ENCODE results near the gene HOXD10.
A peak's percentile ranks its signal among the peaks of the same experiment; 100 is the strongest.

HOXD10 gene

DNA sequence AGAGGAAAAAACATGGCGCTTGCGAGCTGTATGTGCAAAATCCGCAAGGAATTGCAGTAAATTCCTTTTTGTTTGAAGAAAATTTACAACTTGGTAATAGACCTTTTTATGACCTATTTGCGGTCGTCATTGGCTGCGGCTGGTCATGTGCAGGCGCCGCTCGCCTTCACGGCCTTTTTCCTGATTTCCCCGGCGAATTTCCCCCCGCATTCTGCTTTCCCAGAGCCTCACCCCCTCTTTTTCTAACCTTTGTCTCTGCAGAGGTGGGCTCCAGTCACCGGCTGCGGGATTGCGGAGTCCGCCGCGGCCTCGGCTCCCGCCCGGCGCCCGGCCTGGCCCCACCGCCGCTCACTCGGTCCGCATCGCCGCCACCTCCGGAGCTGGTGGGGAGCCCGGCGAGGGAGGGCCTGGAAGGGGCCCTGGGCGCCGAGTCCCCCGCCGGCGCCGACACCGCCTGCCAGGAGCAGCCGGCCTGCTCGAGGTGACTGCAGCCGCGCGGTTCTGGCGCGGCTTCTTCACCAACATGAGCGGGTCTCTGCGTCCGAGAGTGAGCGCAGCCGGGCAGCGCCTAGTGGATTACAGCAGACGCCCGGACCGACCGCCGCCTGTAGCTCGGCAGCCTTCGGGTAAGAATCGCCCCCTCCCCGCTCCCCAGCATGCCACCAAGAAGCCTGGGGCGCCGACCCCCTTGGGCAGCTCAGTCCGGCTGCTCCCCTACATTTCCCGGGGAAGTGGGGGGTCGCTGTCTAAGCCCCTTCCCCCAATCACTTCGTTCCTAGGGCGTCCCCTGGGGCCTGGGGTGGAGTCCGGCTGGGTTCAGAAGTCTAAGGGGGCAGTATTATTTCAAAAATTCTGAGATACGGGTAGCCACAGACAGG lies 20.0 kb downstream of the HOXD10 start:
- peak; percentile 63 for DNase-seq (ENCODE audit: low spot score)

DNA sequence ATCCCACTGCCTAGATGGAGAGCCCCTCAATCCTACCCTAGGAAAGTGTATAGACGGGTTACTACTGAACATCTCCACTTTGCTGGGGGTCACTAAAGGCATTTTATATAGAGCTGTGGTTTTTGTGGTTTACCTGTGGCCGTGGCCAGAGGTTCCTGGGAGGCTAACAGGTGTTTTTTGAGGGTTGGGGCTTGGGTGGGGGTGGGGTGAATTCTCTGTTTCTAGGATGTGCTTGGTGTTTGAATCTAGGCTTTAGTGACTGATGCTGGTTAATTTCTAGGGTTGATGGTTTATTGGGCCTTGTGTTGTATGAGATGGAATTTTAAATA lies 20.6 kb downstream of the HOXD10 start:
- DNase-seq (ENCODE audit: low spot score): no peak

DNA sequence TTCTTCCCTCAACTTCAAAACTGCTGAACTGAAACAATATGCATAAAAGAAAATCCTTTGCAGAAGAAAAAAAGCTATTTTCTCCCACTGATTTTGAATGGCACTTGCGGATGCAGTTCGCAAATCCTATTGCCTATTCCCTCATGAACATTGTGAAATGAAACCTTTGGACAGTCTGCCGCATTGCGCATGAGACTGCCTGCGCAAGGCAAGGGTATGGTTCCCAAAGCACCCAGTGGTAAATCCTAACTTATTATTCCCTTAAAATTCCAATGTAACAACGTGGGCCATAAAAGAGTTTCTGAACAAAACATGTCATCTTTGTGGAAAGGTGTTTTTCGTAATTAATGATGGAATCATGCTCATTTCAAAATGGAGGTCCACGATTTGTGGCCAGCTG lies 21.3 kb downstream of the HOXD10 start:
- DNase-seq (ENCODE audit: low spot score): no peak

DNA sequence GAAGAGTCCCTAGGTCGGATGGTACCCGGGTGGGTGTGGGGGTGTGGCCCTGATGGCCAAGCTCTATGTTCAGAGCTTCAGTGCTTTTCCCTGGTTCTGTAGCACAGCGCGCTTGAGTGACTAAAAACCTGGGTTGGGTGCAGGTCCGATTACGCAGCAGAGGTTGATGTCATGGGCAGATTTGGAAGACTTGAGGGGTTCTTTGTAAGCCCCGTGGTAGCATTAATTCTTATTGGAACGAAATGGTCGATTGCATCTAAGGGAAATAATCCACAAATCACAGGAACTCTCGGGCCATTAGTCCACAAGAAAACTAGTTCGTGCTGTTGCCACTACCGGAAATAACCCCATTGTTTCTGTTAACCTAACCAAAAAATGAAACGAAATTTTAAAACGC lies 21.9 kb downstream of the HOXD10 start:
- DNase-seq (ENCODE audit: low spot score): no peak

DNA sequence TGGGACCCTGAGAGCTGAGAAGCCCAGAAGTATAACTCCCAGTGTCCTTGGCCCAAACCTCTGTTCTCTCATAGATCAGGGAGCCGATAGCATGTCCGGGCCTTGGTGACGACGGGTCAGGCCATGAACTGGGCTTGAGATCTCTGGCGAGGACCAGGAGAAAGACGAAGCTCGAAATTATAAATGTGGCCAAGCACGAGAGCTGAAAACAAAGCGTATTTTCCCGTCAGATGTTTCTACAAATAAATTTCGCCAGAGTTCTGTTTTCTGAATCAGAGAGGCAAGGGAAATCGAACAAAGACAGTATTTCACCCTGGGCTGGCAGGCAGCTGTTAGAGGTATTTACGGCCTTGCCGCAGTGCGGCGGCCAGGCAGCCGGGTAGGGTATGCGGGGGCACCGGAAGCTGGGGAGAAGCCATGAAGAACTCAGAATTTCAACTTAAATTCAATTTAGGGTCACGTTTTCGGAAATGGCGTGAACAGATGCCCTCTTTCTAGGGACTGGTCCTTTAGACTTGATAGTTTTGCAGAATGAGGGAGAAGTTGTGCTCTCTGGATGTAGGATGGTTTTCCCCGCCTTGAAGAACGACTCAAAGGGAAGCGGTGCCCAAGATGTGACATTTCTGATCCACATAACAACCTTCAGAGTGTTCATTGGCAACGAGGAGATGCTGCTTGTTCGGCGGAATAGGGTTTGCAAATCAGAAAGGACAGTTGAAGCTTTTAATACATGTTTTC lies 22.5 kb downstream of the HOXD10 start:
- no peak for DNase-seq (ENCODE audit: low spot score)

DNA sequence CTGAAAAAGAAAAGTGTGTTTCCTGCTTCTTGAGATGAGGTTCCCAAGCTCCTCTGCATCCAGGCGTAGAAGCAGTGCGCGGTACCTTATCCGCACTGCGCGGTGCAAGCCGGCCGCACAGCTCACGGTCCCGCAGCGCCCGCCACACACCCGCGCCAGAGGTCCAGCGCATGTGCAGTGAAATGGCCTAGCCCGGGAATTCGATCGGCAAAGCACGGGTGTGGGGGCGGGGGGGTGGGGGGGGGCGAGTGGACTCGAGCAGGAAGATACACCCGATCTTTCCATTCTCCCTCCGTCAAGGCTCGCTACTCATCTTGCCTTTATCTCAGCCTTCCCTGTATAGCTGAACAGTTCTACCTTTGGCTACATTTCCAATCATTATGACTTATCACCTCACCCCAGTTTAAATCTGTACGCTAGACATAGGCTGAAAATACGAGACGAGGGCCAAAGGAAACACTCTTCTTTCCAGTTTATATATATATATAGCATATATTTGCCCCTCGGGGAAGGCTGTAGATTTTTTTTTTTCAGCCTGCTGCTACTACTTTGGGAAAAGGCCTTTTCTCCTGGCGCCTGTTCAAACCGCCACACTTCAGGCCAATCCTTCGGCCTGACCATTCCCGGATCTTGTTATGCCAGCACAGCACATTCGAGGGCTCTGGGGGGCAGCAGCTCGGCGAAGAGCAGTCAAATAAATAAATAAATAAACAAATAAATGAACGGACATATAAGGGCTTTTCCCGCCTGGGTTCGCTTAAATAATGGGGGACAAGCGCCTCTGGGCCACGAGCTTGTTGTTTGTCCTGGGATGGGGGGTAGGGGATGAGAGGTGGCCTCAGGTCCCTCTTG lies 23.3 kb downstream of the HOXD10 start:
- DNase-seq (ENCODE audit: low spot score): no peak

DNA sequence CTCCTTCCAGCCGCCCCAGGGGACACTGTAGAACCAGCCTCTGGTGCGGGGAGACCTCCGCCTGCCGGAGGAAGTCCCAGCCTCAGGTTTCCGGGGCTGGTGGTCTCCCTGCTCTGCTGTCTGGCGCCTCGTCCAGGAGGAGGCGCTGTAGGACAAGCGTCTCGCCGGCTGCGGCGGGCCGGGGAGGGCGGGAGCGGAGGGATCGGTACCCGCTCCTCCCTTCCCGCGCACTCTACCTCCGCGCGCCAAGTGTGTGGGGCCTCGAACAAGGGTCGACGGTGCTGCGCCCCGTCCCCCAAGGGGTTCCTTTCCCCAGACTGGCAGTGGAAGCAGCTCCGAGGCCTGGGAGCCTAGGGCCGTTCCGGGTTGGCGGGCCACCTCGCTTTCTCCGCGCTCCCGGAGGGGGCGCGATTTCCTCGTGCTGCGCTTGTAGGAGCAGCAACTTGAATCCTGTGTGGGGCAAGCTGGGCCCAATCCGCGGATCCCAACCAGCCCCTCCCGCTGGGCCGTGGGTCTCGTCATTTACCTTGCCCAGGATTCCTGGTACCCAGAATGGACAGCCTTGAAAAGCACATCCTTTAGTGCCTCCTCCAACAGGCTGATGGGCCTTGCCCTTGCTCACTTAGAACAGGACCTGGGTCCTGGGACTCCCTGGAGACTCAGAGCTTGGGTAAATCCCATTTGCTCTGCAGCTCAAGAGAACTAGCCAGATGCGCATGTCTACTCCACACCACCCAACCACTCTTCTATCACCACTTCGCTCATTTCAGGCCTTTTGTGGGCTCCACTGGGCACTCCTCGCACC lies 24.1 kb downstream of the HOXD10 start:
- peak; percentile 91 for DNase-seq (ENCODE audit: low spot score)

DNA sequence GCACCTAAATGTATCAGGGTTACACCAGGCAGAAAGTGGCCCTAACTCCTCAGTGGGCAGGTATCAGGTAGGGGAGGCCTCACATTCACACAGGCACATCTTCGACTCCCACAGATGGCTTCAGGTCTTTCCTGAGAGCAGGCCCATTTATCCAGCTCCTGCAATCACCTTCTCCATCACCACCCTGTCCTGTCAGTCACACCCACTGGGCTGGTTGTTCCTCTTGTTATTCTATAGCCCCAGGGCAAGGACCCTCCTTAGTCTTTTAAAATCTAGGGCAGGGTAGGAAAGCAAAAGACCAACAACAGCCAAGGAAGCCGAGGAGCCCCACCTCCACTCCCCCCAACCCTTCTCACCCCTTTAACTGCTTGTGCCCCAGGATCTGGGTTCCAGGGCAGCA lies 25.7 kb downstream of the HOXD10 start:
- DNase-seq (ENCODE audit: low spot score): no peak

DNA sequence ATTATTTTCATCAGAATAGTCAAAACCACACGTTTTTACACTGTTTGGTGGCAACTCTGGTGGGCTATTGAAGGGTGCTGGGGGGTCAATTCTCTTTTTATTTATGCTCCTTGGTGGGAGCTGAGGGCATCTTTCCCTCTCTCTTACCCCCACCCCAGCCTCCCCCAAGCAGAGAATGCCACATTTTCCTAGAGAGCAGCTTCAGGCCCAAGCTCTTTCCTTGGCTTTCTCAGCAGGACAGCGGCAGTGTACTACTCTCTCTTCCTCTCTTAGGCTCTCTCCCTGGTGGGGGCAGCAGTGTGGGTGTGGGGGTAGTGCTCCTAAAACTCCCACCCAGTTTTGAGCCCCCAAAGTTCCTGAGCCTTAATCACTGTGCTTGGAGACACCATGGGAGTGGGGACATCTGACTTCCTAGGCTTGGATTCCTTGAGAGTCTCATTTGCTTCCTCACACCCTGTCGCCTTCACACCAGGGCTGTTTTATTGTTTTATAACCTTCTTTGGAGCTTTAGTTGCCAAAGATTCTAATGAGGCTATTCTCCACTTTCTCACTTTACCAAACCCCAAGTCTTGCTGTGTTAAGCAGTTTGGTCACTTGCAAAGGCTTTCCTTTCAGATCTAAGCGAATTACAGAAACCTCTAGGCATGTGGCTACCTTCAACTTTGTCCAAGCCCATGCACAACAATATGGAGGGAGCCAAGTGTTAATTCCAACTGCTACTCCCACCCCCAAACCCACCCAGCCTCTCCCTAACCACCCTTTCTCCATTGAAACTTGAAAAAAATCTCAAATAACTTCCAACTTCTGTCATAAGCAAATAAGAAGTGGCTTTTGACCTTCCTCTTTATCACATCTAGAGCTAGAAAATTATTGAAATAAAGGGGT lies 28.7 kb downstream of the HOXD10 start:
- DNase-seq (ENCODE audit: low spot score): no peak

DNA sequence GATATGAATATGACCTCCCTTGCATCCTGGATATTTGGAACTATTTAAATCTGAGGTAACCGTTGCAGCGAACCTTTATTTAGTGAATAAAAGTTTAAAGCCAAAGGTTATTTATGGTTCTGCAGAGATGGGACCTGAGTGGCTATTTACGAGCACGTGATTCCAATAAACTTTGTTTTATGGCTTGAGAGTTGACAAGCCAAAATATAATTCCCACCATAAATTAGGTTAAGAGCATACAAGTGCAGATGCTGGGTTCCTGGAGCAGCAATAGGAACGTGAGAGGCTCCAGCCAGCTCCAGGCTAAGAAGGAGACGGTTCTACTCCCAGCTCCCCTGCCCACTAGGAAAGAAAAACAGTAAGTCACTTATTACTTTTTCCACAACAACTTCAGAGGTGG lies 29.5 kb downstream of the HOXD10 start:
- DNase-seq (ENCODE audit: low spot score): no peak

DNA sequence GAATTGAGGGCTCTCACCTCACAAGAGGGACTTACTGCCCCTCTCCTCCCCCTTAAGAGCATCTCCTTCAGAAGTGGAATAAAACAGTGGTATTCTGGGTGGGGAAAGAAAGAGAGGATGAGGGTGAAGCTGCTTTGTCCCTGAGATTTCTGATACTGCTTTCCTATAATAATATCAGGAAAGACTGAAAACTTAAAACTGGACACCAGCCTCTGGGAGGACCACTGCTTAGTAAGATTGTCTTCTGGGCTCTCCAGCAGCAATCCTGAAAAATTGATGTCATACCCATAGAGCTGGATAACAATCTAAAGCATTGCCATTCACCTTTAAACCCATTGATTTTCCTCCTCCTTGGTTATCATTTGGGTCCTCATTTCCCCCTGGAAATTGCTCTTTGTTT lies 30.1 kb downstream of the HOXD10 start:
- no peak for DNase-seq (ENCODE audit: low spot score)

DNA sequence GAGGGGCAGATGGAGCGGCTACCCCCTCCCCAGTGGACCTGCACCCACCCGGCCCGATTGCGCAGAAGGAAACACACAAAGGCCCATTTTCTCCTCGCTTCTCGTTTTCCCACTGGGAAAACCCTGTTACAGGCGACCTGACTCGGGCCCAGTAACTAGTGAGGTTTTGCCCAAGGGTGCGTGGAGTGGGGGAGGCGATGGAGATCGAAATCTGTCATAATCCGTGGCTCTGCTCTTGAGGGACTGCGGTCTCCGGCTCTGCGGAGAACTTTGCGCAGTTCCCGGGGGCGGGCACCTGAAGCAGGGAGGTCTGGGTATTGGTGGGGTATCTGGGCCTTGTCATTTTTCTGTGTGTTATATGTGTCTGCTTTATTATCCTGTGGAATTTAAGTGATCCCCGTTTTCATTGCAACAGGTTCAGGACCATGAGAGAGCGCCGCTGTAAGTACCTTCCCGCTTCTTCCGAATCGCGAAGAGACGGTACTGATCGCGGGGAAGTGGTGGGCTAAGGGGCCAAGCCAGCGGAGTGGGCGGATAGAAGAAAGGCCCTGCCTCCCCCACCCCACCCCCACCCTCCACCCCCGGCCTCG lies 30.7 kb downstream of the HOXD10 start:
- no peak for DNase-seq (ENCODE audit: low spot score)

DNA sequence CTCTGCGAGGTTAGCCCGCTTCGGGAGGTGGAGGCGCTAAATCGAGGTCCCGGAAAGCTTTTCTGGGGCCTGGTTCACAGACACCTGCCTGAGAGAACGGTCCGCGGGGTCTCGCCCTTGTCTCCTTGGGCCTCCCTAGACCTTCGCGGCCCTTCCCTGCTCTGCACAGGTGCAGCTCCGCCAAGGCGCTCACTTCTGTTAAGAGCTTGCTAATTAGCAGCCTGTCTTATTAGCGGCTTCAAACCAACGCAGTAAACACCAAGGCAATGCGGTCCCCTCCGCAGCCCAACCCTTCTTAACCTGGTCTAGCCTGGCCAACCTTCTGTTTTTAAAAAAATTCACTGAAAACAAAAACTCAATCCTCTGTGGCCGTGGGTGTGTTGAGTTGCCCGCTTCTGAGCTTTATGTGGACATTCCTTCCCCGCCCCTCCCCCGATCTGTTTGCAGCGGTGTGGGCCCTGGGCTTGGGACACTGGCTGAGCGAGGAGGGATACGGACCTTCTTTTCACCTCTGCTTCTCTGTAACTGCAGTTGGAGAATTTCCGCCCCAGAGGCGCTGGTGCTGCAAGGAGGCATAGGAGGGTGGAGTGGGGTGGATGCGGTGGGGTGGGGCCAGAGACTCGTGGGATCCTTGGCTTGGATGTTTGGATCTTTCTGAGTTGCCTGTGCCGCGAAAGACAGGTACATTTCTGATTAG lies 31.4 kb downstream of the HOXD10 start:
- DNase-seq (ENCODE audit: low spot score): no peak

DNA sequence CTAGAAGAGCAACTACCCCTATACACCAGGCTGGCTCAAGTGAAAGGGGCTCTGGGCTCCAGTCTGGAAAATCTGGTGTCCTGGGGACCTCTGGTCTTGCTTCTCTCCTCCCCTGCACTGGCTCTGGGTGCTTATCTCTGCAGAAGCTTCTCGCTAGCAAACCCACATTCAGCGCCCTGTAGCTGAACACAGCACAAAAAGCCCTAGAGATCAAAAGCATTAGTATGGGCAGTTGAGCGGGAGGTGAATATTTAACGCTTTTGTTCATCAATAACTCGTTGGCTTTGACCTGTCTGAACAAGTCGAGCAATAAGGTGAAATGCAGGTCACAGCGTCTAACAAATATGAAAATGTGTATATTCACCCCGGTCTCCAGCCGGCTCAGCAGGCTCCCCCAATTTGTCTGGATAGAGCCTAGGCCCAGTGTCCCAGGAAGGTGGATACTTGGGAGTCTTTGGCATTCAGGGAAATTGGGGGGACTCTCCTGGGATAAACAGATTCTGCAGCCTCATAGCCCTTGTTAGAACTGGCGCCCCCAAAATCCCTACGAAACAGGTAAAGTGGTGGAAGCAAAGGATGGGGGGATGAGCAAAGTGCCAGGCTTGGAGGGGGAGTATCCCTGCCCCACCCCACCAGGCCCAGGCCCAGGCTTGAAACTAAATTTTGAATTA lies 32.3 kb downstream of the HOXD10 start:
- no peak for DNase-seq (ENCODE audit: low spot score)

DNA sequence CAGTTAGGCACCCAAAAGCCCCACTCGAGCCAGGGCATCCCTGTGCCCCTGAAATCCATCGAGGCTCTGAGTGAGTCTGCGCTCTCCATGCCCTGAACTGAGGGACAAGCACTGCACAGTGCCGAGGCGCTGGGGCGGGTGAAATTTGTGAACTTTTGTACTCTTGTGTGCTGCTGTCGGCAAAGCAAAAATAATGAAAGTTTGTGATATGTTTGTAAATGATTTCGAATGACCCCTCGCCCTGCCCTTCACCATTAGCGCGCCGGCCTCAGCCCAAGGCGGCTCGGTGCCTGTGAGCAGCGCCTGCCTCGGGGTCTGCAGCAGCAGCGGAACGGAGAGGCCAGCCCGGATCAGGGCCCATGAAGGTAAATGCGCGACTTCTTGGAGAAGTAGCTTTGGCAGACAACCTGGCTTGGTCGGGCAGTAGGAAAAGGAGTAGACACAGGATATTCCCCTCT lies 32.9 kb downstream of the HOXD10 start:
- DNase-seq (ENCODE audit: low spot score): no peak

DNA sequence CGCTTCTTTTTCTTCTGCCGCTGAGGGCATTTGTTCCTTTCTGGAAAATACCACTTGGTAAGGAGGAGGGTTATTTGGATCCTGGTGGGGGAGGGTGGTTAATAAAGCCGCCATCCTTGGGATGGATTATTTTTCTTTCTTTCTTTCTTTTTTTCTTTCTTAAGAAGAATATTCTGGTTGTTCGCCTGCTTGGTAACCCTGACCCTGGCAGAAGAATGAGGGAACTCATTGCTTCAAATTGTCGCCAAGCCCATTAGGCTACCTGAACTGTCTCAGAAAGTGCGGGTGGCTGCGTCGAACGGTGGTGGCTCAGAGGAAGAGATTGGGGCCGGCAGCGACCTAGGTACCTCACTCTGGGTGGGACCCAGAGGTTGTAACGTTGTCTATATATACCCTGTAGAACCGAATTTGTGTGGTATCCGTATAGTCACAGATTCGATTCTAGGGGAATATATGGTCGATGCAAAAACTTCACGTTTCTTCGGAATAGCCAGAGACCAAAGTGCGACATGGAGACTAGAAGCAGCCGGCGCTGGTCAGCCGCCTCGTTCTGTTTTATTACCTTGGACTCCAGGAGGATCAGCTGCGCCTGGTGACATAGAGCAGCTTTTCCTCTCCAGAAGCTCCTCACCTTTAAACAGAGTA lies 33.5 kb downstream of the HOXD10 start:
- no peak for DNase-seq (ENCODE audit: low spot score)

DNA sequence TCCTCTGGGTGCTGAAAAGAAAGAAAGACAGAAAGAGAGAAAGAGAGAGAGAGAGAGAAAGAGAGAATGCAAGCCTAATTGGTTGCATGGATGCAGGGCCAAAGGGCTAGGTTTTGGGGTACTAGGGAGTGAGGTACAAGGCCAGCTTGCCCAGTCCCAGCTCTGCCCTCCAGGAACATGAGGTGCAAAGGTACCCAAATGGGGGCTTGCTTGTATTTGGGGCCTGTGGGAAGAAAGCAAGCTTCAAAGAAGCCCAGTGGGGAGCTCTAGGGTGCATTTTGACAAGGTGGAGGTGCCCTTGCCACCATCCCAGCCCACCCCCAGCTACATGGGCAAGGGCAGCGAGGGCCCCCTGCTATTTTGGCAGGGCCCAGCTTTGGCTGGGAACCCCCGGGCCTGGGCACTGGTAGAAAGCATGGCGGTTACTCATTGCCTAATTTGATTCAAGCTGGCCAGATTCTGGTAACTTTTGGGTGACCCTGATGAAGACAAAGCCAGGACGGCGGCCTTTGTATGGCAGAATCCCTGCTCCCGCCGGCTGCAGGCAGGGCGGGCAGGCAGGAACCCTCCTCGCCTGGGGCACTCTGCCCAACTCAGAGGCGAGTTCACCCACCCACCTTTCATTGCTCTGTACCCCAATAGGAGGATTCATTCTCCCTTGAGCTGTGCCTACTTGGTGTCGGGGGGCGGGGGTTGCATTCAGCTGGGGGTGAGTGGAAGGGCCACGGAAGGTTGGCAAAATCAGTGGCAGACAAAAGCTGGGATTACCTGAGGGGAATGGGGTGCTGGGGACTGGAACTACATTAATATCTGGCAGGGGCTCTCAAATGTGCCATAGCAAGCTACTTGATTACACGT lies 34.2 kb downstream of the HOXD10 start:
- DNase-seq (ENCODE audit: low spot score): no peak

Measured in ecto neural progenitor cell (in vitro differentiated cells).